Astrocyte of the cerebellum (primary cell): Measurements from ENCODE around the gene PTPN3.

ENCODE experiments used
- DNase-seq: peaks from one replicate; pipeline ENCODE4 v3.0.0-alpha.2; 2011; ENCODE audit warnings: low read depth
- H3K4me3 ChIP-seq: 2 replicates; pipeline ENCODE4 v1.5.1; 2011; ENCODE audit warnings: mild to moderate bottlenecking, low read depth, low read length, moderate library complexity
- CTCF ChIP-seq: IDR thresholded peaks from 2 replicates; pipeline ENCODE4 v1.5.1; 2012; ENCODE audit warnings: low read length, low read depth, moderate library complexity, mild to moderate bottlenecking; ENCODE audit errors: missing control alignments
- in situ Hi-C: cut with HindIII; loops from 2 replicates; pipeline ENCODE4 v1.10.0; 2017; ENCODE audit warnings: low sequenced_read_pairs

The PTPN3 gene

GRCh38 chr9:109463924-109464625 lies 34.0 kb downstream of the PTPN3 start:
- no peak overlapping the region for H3K4me3 ChIP-seq
- no peak for TF ChIP-seq CTCF
- in situ Hi-C loops: no loop called here
- DNase-seq: no peak

- DNase-seq: no peak
- no peak overlapping the region for H3K4me3 ChIP-seq
- TF ChIP-seq CTCF: no peak
- in situ Hi-C loops: no loop called here
Measured at GRCh38 chr9:109460576-109460975, 37.5 kb downstream of the PTPN3 start.

- no peak for TF ChIP-seq CTCF
- in situ Hi-C loops: no loop called here
- no peak overlapping the region for H3K4me3 ChIP-seq
- DNase-seq: no peak
Measured at GRCh38 chr9:109459423-109459822, 38.7 kb downstream of the PTPN3 start.

- in situ Hi-C loops: no loop called here
Measured at GRCh38 chr9:109458453-109459211, 39.5 kb downstream of the PTPN3 start.

GRCh38 chr9:109456811-109457210 lies 41.3 kb downstream of the PTPN3 start:
- no peak for DNase-seq
- in situ Hi-C loops: no loop called here
- TF ChIP-seq CTCF: no peak
- no peak overlapping the region for H3K4me3 ChIP-seq

More at GRCh38 chr9:109458453-109459211, 39.5 kb downstream of the PTPN3 start:
- H3K4me3 ChIP-seq: no peak overlapping the region
- no peak for TF ChIP-seq CTCF
- no peak for DNase-seq

- in situ Hi-C loops: no loop called here
- no peak for DNase-seq
- no peak overlapping the region for H3K4me3 ChIP-seq
- peak; percentile 12 for TF ChIP-seq CTCF
Measured at GRCh38 chr9:109455861-109456260, 42.2 kb downstream of the PTPN3 start.
